Mesothelial cell of epicardium (in vitro differentiated cells): ENCODE data around the gene NT5C2. TPM values are rescaled to one million over a fixed set of nuclear protein-coding genes. Genes with fewer than 3 reads are reported as not detected.

Experiments used
- DNase-seq, 2 experiments: peaks; one replicate each; pipeline ENCODE4 v3.0.0; 2021; ENCODE audit warnings: low spot score in 2 of 2; ENCODE audit not compliant: unreplicated experiment in 2 of 2
- H3K27ac Mint-ChIP-seq: 2 replicates; pipeline ENCODE4 v1.8.0; 2021; ENCODE audit warnings: mixed read lengths
- H3K27me3 Mint-ChIP-seq: 2 replicates; pipeline ENCODE4 v1.8.0; 2021; ENCODE audit warnings: low read depth, mixed read lengths
- H3K36me3 Mint-ChIP-seq: 2 replicates; pipeline ENCODE4 v1.8.0; 2021; ENCODE audit warnings: mixed read lengths
- H3K4me1 Mint-ChIP-seq: 2 replicates; pipeline ENCODE4 v1.8.0; 2021; ENCODE audit warnings: mixed read lengths
- H3K4me3 Mint-ChIP-seq: 2 replicates; pipeline ENCODE4 v1.8.0; 2021; ENCODE audit warnings: mild to moderate bottlenecking, moderate library complexity, mixed read lengths
- H3K9me3 Mint-ChIP-seq: 2 replicates; pipeline ENCODE4 v1.8.0; 2021; ENCODE audit warnings: mixed read lengths
- total RNA-seq: library from RNA; stranded (reverse); gene quantifications from 3 replicates; pipeline ENCODE4 v1.2.1, GENCODE V29; 2021
- TF ChIP-seq, protein P1 (sequence below): fragments of 200-600 bp; sonication (generic); IDR thresholded peaks from one replicate; pipeline ENCODE4 v1.5.0; 2021; ENCODE audit warnings: antibody characterized with exemption; ENCODE audit not compliant: unreplicated experiment

The NT5C2 gene
- total RNA-seq, 1 donor from 2014 or later: 77.7 TPM

DNA sequence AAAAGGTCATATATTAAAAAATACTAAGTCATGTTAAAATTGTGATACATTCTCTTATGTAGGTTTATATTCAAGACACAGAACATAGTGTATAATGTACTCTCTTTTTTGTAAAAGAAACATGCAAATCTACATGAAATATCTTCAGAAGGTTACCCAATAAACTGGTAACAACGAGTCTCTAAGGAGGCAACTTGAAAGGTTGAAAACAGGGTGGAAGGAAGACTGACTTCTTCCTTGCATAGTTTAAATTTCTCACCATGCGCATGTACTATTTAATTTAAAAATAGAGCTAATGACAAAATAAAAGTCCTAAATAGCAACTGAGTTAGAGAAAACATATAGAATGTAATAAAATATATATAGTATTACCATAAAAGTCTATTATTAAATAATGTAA lies 132.5 kb downstream of the NT5C2 start:
- no peaks in the 10 kb centered on the region for H3K4me1 Mint-ChIP-seq
- no peaks in the 10 kb centered on the region for H3K27me3 Mint-ChIP-seq
- no peak overlapping the region for H3K4me3 Mint-ChIP-seq
- no peak for DNase-seq
- TF ChIP-seq, protein P1, sequence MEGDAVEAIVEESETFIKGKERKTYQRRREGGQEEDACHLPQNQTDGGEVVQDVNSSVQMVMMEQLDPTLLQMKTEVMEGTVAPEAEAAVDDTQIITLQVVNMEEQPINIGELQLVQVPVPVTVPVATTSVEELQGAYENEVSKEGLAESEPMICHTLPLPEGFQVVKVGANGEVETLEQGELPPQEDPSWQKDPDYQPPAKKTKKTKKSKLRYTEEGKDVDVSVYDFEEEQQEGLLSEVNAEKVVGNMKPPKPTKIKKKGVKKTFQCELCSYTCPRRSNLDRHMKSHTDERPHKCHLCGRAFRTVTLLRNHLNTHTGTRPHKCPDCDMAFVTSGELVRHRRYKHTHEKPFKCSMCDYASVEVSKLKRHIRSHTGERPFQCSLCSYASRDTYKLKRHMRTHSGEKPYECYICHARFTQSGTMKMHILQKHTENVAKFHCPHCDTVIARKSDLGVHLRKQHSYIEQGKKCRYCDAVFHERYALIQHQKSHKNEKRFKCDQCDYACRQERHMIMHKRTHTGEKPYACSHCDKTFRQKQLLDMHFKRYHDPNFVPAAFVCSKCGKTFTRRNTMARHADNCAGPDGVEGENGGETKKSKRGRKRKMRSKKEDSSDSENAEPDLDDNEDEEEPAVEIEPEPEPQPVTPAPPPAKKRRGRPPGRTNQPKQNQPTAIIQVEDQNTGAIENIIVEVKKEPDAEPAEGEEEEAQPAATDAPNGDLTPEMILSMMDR: no peak
- H3K36me3 Mint-ChIP-seq: peaks cover 13% of the 10 kb centered on the region
- H3K27ac Mint-ChIP-seq: no peak overlapping the region
- H3K9me3 Mint-ChIP-seq: peaks cover 9% of the 10 kb centered on the region

DNA sequence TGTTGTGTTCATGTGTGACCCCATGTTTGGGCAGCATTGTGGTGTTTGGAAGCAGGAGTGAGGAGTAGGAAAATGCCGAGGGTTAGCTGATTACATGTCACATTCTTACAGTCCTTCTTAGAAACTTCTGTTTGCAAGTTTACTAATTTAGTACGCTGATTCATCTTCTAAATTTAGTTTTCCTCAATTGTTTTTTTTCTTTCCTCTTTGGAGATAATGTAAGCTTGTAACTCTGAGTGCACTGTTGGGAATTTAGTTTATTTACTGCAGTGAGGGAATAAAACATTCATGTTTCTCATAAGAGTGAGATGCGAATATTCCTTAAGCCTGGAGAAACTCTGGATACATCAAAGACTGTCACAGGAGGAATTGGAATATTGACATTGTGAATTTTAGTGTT lies 135.0 kb downstream of the NT5C2 start:
- no peak for DNase-seq
- TF ChIP-seq, protein P1: no peak
- Mint-ChIP-seq H3K27ac (no peak overlapping the region), H3K4me3 (no peak overlapping the region), H3K27me3 (no peaks in the 10 kb centered on the region), H3K4me1 (peaks cover 19% of the 10 kb centered on the region), H3K9me3 (peaks cover 9% of the 10 kb centered on the region), H3K36me3 (peaks cover 13% of the 10 kb centered on the region)

DNA sequence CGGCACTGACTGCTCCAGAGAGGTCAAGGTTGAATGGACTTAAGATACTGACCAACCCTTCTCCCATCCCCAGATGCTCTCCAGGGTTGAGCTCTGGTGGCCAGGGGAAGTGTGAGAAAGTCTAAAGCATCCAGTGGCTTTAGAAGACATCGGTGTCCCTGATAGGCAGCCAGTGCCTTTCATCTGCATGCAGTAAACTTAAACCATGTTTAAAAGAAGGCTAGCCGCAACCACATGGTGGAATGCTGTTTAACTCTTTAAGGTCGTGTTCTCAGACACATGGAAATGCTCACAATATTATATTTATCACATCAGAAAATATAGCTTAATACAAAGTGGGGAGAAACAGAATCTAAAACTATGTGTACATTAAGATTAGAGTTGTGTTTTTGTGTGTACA lies 138.0 kb downstream of the NT5C2 start:
- DNase-seq: no peak
- H3K27ac Mint-ChIP-seq: no peak overlapping the region
- peaks cover 14% of the 10 kb centered on the region for H3K36me3 Mint-ChIP-seq
- no peaks in the 10 kb centered on the region for H3K27me3 Mint-ChIP-seq
- H3K4me3 Mint-ChIP-seq: no peak overlapping the region
- H3K4me1 Mint-ChIP-seq: peaks cover 19% of the 10 kb centered on the region
- TF ChIP-seq, protein P1: no peak
- H3K9me3 Mint-ChIP-seq: peaks cover 9% of the 10 kb centered on the region

DNA sequence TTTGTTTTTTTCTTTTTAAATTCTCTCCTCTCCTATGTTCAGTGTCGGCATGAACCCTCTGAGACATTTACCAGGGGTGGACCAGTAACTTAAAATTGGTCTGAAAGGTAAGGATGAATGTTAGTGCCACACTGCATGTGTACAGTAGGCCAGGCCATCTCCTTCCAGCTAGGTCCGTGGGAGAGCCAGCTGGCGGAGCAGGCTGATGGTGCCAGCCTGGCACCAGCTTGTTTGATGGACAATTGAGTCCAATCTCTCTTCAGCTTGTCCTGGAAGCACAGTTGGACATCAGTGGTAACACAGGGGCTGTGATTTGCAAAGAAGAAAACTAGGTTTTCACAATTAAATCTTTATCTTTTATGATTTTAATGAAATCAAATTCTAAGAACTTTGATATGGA lies 138.5 kb downstream of the NT5C2 start:
- DNase-seq: no peak

DNA sequence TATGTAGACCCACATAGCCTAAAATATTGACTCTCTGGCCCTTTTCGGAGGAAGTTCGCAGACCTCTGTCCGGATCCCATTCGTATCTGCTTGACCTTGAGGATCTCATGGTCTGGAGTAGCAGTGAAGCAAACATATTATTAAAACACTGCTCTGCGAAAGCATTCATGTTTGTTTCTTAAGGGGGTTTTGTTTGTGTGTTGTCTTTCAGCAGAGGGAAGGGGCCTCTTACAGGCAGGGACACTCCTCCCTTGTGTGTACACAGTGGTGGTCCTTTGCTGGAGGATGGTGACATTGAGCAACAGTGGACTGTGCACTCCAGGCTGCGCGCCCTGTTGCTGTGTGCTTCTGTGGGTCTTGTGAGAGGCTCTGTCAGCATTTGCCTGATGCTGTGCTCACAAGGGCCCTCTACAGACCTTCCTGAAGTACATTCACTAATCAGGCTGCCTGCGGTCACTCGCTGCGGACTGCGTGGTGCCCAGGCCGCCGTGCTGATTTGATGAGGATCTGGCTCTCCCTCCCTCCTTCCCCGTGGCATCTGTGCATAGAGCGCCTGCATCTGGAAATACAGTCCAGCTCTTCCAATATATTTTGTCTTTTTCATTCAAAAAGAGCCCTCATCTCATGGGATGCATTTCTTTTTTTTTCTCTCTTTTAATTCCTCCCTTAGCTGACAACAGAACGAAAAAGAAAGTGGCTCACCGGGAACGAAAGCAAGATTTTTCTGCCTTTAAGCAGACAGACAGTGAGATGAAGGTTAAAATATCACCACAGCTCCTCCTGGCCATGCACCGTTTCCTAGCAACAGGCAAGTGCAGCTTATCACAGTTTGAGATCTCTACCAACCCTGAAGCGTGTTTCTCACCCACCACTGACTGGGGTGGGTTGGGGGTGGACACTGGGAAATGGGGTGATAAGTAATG lies 139.2 kb downstream of the NT5C2 start:
- TF ChIP-seq, protein P1: no peak
- Mint-ChIP-seq H3K36me3 (peaks cover 14% of the 10 kb centered on the region), H3K4me1 (peaks cover 19% of the 10 kb centered on the region), H3K9me3 (peaks cover 9% of the 10 kb centered on the region), H3K27ac (peak overlapping the region; percentile 88), H3K27me3 (no peaks in the 10 kb centered on the region), H3K4me3 (peak overlapping the region; percentile 63)
- peak in 1 of 2 experiments; percentile 49 for DNase-seq

More for the DNA sequence above, 138.5 kb downstream of the NT5C2 start:
- Mint-ChIP-seq H3K36me3 (peaks cover 14% of the 10 kb centered on the region), H3K9me3 (peaks cover 9% of the 10 kb centered on the region), H3K4me3 (peak overlapping the region; percentile 63), H3K4me1 (peaks cover 19% of the 10 kb centered on the region), H3K27me3 (no peaks in the 10 kb centered on the region), H3K27ac (peak overlapping the region; percentile 88)
- TF ChIP-seq, protein P1: no peak
